SKM-1 (cell line): Measurements from ENCODE around the gene NEK6.

Source experiments
- DNase-seq: peaks from one replicate; lab custom pipeline; 2025; ENCODE audit not compliant: unreplicated experiment; lab: John Stamatoyannopoulos, UW

NEK6 gene

GRCh38 chr9:124293718-124294506 lies 36.2 kb downstream of the NEK6 start:
- DNase-seq: no peak

- DNase-seq: no peak
Observed at GRCh38 chr9:124295159-124295794, 37.5 kb downstream of the NEK6 start.

- no peak for DNase-seq
Observed at GRCh38 chr9:124296094-124296493, 38.3 kb downstream of the NEK6 start.

GRCh38 chr9:124296796-124297550 lies 39.2 kb downstream of the NEK6 start:
- no peak for DNase-seq

GRCh38 chr9:124297551-124297901 lies 39.8 kb downstream of the NEK6 start:
- DNase-seq: no peak

- no peak for DNase-seq
Observed at GRCh38 chr9:124297915-124298645, 40.3 kb downstream of the NEK6 start.

GRCh38 chr9:124298646-124299235 lies 41.0 kb downstream of the NEK6 start:
- DNase-seq: no peak

GRCh38 chr9:124299515-124300090 lies 41.9 kb downstream of the NEK6 start:
- DNase-seq: no peak

- no peak for DNase-seq
Observed at GRCh38 chr9:124300312-124300711, 42.6 kb downstream of the NEK6 start.

- DNase-seq: no peak
Observed at GRCh38 chr9:124302921-124303320, 45.2 kb downstream of the NEK6 start.

GRCh38 chr9:124303762-124304161 lies 46.0 kb downstream of the NEK6 start:
- DNase-seq: no peak

- no peak for DNase-seq
Observed at GRCh38 chr9:124304285-124304684, 46.5 kb downstream of the NEK6 start.

- no peak for DNase-seq
Observed at GRCh38 chr9:124306098-124306735, 48.5 kb downstream of the NEK6 start.

GRCh38 chr9:124307379-124308030 lies 49.8 kb downstream of the NEK6 start:
- no peak for DNase-seq

- no peak for DNase-seq
Observed at GRCh38 chr9:124308606-124309491, 51.1 kb downstream of the NEK6 start.

- DNase-seq: no peak
Observed at GRCh38 chr9:124309667-124310084, 51.9 kb downstream of the NEK6 start.

GRCh38 chr9:124311283-124311682 lies 53.5 kb downstream of the NEK6 start:
- no peak for DNase-seq
